GM19025 (cell line): ENCODE measurements around the gene G2E3.
"Not testable (repeated sequence)": the region's sequence is repeated elsewhere in the genome, so short reads cannot be mapped to it uniquely, and the experiment has no call there.

Source experiments
- ATAC-seq: cut with Tn5 transposase; IDR thresholded peaks from one replicate; pipeline ENCODE4 v1.9.1; 2021; ENCODE audit warnings: mild to moderate bottlenecking, low read depth, moderate library complexity; ENCODE audit not compliant: unreplicated experiment

The G2E3 gene

DNA sequence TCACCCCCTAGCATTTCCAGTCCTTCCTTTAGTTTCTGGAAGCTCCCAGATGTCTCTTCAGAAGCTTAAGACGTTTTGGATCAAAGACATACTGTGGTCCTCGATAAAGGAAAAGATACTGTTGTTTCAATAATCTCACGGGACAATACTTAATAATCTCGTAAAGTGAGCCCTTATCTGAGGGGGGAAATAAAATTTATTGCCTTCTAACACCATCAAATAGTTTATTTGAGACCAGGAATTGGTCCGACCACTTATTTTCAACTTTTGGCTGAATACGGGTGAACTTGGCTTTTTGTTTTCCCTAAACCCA, 640 bp upstream of the G2E3 start:
- ATAC-seq: no peak

DNA sequence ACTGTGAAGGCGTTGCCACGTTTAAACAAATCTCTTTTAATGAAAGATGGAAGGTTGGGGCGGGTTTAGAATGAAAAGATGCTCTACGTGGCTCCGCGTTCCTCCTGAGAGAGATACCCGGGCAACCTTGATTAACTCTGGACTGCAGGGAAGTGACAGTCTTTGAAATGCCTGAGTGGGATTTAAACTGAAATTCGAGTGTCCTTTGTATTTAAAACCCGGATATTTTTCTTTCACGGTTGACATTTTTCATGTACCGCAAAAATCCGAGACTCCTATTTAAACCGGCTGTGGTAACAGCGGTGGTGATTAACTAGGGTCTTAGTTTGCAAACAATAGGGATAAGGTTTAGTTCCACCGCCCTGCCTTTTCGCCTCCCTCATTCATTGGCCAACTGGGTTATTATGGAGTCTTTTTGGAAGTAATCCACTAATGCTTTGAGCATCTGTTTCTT, 707 bp downstream of the G2E3 start:
- no peak for ATAC-seq

DNA sequence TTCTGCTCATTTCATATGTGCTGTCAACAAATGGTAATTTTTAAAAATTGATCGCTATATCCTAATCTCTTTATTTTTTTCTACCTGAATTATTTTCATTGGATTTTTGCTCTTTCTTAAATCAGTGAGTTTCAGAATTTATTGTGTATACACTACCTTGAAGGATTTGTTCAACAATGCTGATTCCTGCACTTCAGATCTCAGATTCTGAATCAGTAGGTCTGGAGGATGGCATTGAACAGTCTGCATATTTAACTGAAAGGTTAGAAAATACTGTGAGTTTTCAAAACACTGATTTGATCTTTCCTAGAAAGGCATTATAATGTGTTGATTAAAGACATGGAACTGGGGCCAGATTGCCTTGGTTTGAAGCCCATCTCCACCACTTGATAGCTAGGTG, 1.6 kb downstream of the G2E3 start:
- ATAC-seq: no peak

DNA sequence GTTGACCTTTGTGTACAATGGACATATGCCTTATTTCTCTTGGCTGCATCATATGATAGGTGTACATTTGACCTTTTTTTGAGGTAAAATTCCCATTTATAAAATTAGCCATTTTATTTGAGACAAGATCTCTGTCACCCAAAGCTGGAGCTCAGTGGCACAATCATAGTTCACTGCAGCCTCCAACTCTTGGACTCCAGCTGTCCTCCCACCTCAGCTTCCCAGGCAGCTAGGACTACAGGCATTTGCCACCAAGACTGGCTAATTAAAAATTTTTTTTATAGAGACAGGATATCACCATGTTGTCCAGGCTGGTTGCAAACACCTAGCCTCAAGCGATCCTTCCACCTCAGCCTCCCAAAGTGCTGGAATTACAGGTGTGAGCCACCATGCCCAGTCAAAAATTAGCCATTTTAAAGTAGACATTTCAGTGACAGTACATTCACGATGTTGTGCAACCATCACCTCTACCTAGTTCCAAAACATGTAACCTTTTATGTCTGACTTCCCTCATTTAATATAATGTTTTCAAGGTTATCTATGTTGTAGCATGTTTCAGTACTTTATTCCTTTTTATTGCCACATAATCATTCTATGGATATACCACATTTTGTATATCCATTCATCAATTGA, 5.4 kb downstream of the G2E3 start:
- no peak for ATAC-seq

DNA sequence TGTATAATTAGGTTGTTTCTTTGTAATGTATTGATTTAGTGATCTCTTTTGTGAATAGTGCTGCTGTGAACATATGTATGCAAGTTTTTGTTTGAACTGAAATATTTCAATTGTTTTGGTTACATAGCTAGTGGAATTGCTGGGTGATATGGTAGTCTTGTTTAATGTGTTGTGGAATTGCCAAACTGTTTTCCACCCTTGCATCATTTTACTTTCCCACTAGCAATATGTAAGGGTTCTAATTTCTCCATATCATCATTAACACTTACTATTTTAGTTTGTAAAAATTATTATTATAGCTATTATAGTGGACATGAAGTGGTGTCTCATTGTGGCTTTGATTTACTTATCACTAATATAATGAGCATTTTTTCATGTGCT, 5.9 kb downstream of the G2E3 start:
- no peak for ATAC-seq

DNA sequence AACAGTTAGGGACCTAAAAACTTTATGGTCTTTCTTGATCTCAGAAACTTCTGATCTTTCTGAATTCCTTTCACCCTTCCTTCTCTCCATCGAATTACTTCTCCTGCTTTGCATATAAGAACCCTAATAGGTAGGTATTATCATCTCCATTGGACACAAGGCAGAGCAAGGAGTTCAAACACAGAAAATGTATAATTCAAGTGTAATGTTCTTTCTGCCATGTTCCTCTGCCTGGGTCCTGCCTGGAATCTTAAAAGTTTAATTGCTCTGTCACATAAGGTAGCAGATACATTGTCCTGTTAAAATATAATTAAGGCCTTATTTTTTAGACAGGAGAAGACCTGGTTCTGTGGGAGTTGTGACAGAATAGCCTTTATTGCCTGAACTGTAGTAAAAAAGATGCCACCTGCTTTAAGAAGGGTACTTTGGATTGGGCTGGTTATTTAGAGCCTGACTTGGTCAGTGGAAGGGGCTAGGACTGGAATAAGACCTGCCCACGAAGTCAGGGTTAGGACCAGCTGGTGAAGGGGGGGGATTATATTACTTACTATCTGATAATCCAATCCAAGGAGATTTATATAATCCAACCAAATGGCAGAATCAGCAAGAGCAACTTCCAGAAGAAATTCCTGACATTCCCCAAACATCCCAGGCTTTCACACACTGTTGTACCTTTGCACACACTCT, 10.4 kb downstream of the G2E3 start:
- no peak for ATAC-seq

DNA sequence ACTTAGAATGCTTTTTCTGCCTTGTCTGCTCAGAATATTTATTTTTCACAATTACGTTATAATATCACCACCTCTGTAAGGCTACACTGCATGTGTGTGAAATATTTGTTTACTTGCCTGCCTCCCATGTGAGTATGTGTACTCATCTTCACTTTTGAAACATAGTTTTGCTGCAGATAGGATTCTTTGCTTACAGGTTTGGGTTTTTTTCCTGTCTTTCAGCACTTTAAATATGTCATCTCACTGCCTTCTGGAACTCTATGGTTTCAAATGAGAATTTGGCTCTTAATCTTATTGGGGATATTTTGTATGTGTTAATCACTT, 10.9 kb downstream of the G2E3 start:
- no peak for ATAC-seq

DNA sequence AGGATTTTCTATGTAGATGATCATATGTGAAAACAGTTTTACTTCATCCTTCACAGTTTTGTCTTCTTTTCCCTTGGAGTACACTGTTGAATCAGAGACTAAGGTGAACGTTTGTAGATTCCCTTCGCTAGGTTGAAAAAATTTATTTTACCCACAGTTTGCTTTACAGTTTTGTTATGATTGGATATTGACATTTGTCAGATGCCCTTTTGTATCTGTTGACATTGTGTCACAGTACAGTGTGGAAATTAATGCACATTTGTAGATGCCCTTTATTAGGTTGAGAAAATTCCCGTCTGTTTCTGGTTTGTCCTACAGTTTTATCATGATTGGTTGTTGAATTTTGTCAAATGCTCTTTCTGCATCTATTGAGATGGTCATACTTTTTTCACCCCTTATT, 13.3 kb downstream of the G2E3 start:
- no peak for ATAC-seq

DNA sequence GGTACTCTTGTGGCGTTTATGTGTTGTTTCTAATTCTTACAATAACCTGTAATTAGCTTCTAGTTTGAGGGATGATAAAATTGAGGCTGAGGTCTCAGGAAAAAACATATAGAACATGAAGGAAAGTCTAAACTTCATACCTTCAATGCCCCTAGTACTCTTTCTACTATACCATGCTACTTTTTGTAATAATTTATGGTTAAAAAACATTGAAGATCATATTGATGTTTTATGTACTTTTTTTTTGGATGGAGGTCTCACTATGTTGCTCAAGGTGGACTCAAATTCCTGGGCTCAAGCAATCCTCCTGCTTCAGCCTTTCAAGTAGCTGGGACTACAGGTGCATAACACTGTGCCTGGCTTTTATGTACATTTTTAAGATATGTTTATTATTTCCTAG, 13.8 kb downstream of the G2E3 start:
- no peak for ATAC-seq

DNA sequence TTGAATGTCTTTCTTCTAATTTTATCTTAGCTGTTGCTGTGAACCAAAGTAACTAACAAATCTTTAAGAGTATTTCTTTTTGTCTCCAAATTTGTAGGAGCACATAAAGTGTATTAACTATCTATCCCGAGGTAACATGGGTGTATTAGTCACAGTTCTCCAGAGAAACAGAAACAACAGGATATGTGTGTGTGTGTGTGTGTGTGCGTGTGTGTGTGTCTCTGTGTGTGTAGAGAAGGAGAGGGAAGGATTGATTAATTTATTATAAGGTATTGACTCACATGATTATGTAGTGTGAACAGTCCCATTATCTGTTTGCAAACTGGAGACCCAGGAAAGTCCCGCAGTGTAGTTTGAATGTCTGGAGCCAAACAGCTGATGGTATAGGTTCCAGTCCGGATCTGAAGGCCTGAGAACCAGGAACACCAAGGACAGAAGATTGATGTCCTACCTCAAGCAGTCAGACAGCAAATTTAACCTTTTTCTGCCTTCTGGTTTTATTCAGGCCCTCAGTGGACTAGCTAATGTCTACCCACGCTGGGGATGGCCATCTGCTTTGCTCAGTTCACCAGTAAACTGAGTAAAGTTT, 14.4 kb downstream of the G2E3 start:
- no peak for ATAC-seq

DNA sequence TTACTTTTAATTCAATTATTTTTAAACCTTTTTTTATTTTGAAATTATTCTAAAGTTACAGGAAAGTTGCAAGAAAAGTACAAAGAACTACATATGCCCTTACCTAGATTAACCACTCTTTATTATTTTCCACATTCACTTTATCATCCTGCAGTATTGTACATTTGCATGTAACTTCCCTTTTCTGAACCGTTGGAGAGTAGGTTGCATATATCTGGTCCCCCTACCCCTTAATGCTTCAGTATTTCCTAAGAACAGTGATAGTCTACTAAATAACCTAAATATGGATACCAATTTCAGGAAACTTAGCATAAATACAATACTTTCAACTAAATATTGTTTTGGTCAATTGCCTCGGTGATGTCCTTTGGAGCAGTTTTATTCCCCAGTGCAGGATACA, 15.0 kb downstream of the G2E3 start:
- ATAC-seq: no peak

DNA sequence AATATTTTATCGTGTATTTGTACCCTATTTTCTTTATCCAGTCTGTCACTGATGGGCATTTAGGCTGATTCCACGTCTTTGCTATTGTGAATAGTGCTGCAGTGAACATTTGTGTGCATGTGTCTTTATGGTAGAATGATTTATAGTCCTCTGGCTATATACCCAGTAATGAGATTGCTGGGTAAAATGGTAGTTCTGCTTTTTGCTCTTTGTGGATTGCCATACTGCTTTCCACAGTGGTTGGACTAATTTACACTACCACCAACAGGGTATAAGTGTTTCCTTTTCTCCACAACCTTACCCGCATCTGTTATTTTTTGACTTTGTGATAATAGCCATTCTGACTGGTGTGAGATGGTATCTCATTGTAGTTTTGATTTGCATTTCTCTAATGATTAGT, 15.8 kb downstream of the G2E3 start:
- ATAC-seq: not testable (repeated sequence)

DNA sequence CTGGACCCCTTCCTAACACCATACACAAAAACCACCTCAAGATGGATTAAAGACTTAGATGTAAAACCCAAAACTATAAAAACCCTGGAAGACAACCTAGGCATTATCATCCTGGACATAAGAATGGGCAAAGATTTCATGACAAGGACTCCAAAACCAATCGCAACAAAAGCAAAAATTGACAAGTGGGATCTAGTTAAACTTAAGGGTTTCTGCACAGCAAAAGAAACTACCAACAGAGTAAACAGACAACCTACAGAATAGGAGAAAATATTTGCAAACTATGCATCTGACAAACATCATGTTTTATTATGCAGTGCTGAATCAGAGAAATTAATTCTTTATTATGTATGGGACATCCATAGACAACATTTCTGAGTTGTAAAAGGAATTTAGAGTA, 17.4 kb downstream of the G2E3 start:
- ATAC-seq: not testable (repeated sequence)

DNA sequence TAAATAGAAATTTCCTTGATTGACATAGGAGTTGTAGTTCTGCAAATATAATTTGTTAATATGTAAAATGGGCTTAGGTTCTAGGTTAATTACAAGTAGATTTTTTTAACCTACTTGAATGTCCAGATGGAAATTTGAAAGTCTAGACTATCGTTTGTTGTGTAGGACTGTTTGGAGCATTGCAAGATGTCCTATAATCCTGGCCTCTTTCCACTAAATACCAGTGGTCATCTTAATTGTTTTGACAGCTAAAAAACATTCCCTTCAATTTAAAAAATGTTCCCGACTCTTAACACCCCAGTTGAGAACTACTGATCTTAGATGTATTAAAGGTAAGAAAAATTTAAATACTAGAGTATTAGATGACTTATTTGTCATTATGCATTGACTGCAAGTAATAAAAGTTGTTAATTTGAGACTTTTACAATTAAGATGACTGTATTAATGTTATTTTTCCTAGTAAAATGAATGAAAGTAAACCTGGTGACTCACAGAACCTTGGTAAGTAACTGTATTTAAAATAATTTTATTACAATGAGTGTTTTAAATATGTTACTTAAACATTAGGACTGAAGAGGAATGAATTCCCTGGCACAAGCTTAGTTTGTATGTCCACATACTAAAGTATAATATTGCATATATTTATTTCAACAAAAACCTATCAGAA, 21.8 kb downstream of the G2E3 start:
- ATAC-seq: no peak

DNA sequence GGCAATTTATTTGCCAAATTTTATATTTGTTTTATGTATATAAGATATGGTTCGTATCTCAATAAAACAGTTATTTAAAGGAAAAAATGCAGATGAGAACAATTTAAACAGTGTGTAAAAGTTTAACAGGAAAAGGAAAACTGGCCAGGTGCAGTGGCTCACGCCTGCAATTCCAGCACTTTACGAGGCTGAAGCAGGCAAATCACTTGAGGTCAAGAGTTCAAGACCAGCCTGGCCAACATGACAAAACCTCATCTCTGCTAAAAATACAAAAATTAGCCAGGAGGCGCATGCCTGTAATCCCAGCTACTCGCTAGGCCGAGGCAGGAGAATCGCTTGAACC, 22.3 kb downstream of the G2E3 start:
- no peak for ATAC-seq

DNA sequence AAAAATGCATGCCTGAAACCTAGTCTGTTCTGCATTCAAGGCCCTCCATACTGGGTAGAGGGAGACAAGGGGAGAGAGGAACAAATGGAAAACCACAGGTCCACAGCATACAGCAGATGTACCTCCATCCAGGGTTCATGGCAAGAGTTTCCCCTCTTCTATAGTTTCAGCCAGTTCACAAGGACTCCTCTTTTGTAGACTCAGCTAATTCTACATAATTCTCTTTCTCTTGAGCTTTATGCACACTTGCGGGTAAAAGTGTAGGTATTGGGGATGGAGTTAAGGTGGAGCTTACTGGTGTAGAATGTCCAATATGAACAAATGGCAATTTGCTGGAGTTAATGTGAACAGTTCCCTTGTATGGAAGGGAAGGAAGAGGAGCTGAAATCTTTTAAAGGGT, 23.4 kb downstream of the G2E3 start:
- ATAC-seq: no peak

DNA sequence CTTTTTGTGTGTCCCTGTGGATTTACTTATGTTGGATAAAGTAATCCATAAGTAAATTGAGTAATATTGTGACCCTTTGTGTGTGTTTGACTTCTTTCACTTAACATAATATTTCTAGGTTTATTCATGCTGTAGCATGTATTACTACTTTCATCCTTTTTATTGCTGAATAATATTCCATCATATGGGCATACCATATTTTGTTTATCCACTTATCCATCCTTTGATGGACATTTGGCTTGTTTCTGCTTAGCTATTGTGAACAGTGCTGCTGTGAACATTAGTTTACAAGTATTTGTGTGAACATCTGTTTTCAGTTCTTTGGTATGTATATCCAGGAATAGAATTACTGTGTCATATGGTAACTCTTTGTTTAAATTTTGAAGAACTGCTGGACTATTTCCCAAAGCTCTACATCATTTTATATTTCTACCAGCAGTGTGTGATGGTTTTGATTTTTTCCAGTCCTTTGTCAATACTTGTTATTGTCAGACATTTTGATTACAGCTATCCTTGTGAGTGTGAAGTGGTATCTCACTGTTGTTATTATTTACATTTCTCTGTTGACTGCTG, 25.2 kb downstream of the G2E3 start:
- no peak for ATAC-seq

DNA sequence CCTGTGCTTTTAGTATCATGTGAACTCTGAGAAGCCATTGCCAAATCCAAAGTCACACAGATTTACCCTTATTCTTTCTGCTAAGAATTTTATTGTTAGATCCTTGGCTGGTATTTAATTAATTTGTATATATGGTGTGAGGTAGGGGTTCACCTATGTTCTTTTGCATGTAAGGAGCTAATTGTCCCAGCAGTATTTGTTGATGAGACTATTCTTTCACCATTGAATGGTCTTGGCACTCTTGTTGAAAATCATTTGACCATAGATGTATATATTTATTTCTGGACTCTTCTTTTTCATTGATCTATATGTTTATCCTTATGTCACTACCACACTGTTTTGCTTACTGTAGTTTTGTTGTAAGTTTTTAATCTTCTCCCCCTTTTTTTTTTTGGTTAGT, 26.2 kb downstream of the G2E3 start:
- no peak for ATAC-seq

DNA sequence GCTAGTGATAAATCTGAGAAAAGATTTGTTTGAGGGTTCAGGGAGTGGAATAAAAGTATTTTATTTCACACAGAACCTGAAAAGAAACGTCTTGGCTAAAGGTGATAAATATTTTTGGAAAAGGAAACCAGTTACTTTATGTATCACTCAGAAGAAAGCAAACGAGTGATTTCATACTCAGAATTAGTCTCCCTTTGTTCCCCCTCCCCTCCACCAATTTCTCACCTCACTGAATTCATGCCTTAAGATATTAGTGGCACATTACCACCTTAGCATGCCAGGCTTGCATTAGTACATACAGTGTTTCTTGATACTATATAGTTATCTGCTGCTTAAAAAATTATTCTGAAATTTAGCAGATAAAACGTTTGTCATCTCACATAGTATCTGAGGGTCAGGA, 28.2 kb downstream of the G2E3 start:
- no peak for ATAC-seq

DNA sequence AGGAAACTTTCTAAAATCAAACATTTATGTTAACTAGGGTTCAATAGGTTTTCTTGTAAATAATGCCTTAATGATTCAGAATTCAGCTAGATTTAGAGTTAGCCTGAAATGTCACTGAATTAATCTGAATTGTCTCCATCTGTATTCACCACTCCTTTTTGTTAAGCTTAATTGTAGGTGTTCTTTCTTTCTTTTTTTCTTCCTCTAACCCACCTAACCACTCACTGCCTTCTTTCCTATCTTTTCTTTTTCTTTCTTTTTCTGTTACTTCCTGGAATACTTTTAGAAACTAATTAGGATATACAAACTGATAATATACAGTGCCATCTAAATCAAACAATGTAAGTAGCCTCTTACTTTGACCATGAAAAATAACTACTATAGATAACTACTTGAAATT, 29.9 kb downstream of the G2E3 start:
- no peak for ATAC-seq

DNA sequence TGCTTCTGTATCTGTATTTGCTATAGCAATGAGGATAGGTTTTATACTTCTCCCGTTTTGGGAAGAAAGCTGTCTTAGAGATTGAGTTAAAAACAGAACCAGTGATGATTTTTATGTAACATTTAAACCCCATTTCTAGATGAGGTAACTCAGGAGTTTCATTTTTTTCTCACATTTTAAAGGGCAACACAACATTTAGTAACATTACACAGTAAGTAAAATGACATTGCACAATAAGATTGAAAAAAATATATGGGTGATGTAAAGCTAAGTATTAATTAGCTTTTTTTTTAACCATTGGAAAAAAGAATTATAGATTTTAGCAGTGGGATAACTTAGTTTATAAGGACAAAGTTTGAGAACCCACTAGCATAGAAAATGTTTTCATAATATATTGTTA, 38.0 kb downstream of the G2E3 start:
- ATAC-seq: no peak

DNA sequence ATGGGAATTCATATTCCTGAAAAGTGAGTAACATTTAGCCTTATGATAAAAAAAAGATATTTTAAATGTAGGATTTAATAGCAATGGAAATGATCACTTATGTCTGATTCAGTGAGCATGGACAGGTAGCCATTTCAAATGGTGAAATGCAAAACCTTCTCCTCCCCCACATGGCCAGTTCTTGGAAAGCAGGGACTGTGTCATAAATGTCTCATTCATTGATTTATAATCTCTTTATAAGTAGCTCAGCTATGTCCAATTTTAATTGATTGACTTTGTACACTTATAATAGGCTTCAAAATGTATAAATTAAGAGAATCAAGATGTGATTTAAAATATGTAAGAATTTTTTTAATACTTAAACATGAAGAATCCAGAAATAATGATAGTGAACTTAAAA, 38.5 kb downstream of the G2E3 start:
- no peak for ATAC-seq
